Chondrocyte (in vitro differentiated cells): ENCODE data around the gene ATG13. TPM values are rescaled to one million over a fixed set of nuclear protein-coding genes. Genes with fewer than 3 reads are reported as not detected.

ENCODE experiments used
- DNase-seq: peaks from one replicate; pipeline ENCODE4 v3.0.0; 2021; ENCODE audit warnings: mixed read lengths, low spot score
- H3K27ac Mint-ChIP-seq: one replicate; pipeline ENCODE4 v1.8.0; 2021; ENCODE audit warnings: mild to moderate bottlenecking, moderate library complexity, mixed read lengths; ENCODE audit not compliant: unreplicated experiment
- H3K27me3 Mint-ChIP-seq: 2 replicates; pipeline ENCODE4 v1.8.0; 2021; ENCODE audit warnings: low read depth, mixed read lengths
- H3K36me3 Mint-ChIP-seq: 2 replicates; pipeline ENCODE4 v1.8.0; 2021; ENCODE audit warnings: low read depth, mixed read lengths
- H3K4me1 Mint-ChIP-seq: 2 replicates; pipeline ENCODE4 v1.8.0; 2021; ENCODE audit warnings: low read depth, mild to moderate bottlenecking, mixed read lengths
- H3K4me3 Mint-ChIP-seq: one replicate; pipeline ENCODE4 v1.8.0; 2021; ENCODE audit warnings: mild to moderate bottlenecking, moderate library complexity, mixed read lengths; ENCODE audit not compliant: unreplicated experiment
- H3K9me3 Mint-ChIP-seq: 2 replicates; pipeline ENCODE4 v1.8.0; 2021; ENCODE audit warnings: low read depth, mixed read lengths
- CTCF ChIP-seq: fragments of 200-600 bp; sonication (generic); IDR thresholded peaks from 2 replicates; pipeline ENCODE4 v1.5.0; 2021; ENCODE audit warnings: antibody characterized with exemption, mild to moderate bottlenecking, moderate library complexity
- total RNA-seq: library from RNA; stranded (reverse); gene quantifications from 3 replicates; pipeline ENCODE4 v1.2.1, GENCODE V29; 2021

The ATG13 gene
- total RNA-seq, 1 donor from 2014 or later: 67.1 TPM

GRCh38 chr11:46680164-46680760, 62.9 kb downstream of the ATG13 start:
- no peak for TF ChIP-seq CTCF
- no peak overlapping the region for H3K4me3 Mint-ChIP-seq
- H3K36me3 Mint-ChIP-seq: peaks cover 12% of the 10 kb centered on the region
- no peak overlapping the region for H3K27ac Mint-ChIP-seq
- peaks cover 30% of the 10 kb centered on the region for H3K4me1 Mint-ChIP-seq
- DNase-seq: peak; percentile 67
- H3K9me3 Mint-ChIP-seq: no peaks in the 10 kb centered on the region
- H3K27me3 Mint-ChIP-seq: no peaks in the 10 kb centered on the region

DNA sequence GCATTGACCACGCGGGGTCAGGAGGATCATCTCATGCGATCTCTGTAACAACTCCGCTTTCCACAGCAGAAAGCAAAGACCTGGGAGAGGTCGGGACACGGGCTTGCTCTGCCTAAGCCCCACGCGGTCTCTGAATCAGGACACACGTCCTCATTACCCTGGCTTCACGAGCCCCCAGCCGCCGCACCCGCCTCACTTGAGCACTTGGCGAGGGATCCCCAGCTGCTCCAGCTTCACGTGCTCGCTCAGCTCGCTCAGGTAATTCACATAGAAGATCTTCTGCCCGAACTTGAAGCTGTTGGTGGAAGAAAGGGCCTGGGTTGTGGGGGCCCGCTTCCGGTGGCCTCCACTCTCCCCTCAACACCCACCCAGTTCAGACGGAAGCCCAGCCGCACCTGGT, 63.5 kb downstream of the ATG13 start:
- no peak overlapping the region for H3K27ac Mint-ChIP-seq
- peak; percentile 88 for DNase-seq
- peaks cover 25% of the 10 kb centered on the region for H3K4me1 Mint-ChIP-seq
- no peaks in the 10 kb centered on the region for H3K27me3 Mint-ChIP-seq
- H3K4me3 Mint-ChIP-seq: no peak overlapping the region
- H3K36me3 Mint-ChIP-seq: peaks cover 12% of the 10 kb centered on the region
- TF ChIP-seq CTCF: no peak
- no peaks in the 10 kb centered on the region for H3K9me3 Mint-ChIP-seq

DNA sequence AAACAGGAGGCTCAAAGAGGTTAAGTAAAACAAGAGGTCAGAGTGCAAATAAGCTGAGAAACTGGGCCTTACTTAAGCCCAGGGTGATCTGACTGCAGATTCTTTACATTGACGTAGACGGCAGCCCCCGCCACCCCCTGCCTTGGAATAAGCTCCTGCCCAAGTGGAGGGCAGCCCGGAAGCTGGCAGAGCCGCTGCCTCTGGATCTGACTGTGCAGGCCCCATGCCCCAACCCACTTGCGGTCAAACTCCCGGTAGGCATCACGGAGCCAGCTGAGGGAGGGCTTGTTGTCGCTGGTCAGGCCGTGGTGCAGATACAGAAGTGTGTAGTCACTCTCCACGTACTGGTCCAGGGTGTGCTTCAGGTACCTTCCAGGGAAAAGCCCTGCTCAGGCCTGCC, 64.5 kb downstream of the ATG13 start:
- peaks cover 23% of the 10 kb centered on the region for H3K4me1 Mint-ChIP-seq
- no peak overlapping the region for H3K4me3 Mint-ChIP-seq
- no peak for TF ChIP-seq CTCF
- H3K27ac Mint-ChIP-seq: no peak overlapping the region
- no peaks in the 10 kb centered on the region for H3K27me3 Mint-ChIP-seq
- no peak for DNase-seq
- peaks cover 18% of the 10 kb centered on the region for H3K36me3 Mint-ChIP-seq
- no peaks in the 10 kb centered on the region for H3K9me3 Mint-ChIP-seq

GRCh38 chr11:46682773-46683752, 65.7 kb downstream of the ATG13 start:
- DNase-seq: no peak
- Mint-ChIP-seq H3K27me3 (no peaks in the 10 kb centered on the region), H3K27ac (peak overlapping the region; percentile 61), H3K9me3 (no peaks in the 10 kb centered on the region), H3K4me3 (no peak overlapping the region), H3K4me1 (peaks cover 30% of the 10 kb centered on the region), H3K36me3 (peaks cover 24% of the 10 kb centered on the region)
- no peak for TF ChIP-seq CTCF

- Mint-ChIP-seq H3K9me3 (no peaks in the 10 kb centered on the region), H3K4me3 (no peak overlapping the region), H3K36me3 (peaks cover 21% of the 10 kb centered on the region), H3K27ac (no peak overlapping the region), H3K27me3 (no peaks in the 10 kb centered on the region), H3K4me1 (peaks cover 30% of the 10 kb centered on the region)
- TF ChIP-seq CTCF: no peak
- no peak for DNase-seq
Measured at GRCh38 chr11:46684367-46684766, 67.0 kb downstream of the ATG13 start.
